DOHH2 (cell line): ENCODE measurements around the gene TMEM202.
"Not testable (repeated sequence)": the region's sequence is repeated elsewhere in the genome, so short reads cannot be mapped to it uniquely, and the experiment has no call there.

Experiments
- H3F3A ChIP-seq: fragments of 200-600 bp; sonication (generic), shearing (Covaris generic); 2 replicates; pipeline ENCODE4 v1.6.0; 2016; ENCODE audit warnings: antibody characterized with exemption, mild to moderate bottlenecking; ENCODE audit not compliant: control insufficient read depth, insufficient read depth
- H3K27ac ChIP-seq: fragments of 200-600 bp; sonication (generic); 2 replicates; pipeline ENCODE4 v1.5.1; 2014; ENCODE audit warnings: low read depth, mild to moderate bottlenecking, low read length, moderate library complexity
- H3K27me3 ChIP-seq: fragments of 200-600 bp; sonication (generic); 2 replicates; pipeline ENCODE4 v1.6.1; 2014; ENCODE audit warnings: mild to moderate bottlenecking, low read length, mixed read lengths; ENCODE audit not compliant: control insufficient read depth
- H3K36me3 ChIP-seq: fragments of 200-600 bp; sonication (generic); 2 replicates; pipeline ENCODE4 v1.6.1; 2014; ENCODE audit warnings: mild to moderate bottlenecking, low read length, moderate library complexity, mixed read lengths; ENCODE audit not compliant: control insufficient read depth
- H3K4me1 ChIP-seq: fragments of 200-600 bp; sonication (generic); 2 replicates; pipeline ENCODE4 v1.6.1; 2014; ENCODE audit warnings: mild to moderate bottlenecking, low read length, mixed read lengths; ENCODE audit not compliant: control insufficient read depth
- H3K4me2 ChIP-seq: fragments of 200-600 bp; sonication (generic); 2 replicates; pipeline ENCODE4 v1.6.0; 2014; ENCODE audit warnings: mild to moderate bottlenecking, low read length, moderate library complexity
- H3K4me3 ChIP-seq: fragments of 200-600 bp; sonication (generic); 2 replicates; pipeline ENCODE4 v1.5.1; 2014; ENCODE audit warnings: mild to moderate bottlenecking, low read length, mixed read lengths
- H3K79me2 ChIP-seq: fragments of 200-600 bp; sonication (generic); 2 replicates; pipeline ENCODE4 v1.6.1; 2014; ENCODE audit warnings: mild to moderate bottlenecking, low read length, mixed read lengths; ENCODE audit not compliant: control insufficient read depth
- H3K9me2 ChIP-seq: fragments of 200-600 bp; sonication (generic); replicated peaks from 2 replicates; pipeline ENCODE4 v1.6.1; 2014; ENCODE audit warnings: mild to moderate bottlenecking, low read length, mixed read lengths; ENCODE audit not compliant: control insufficient read depth
- H3K9me3 ChIP-seq: fragments of 200-600 bp; sonication (generic); 2 replicates; pipeline ENCODE4 v1.6.1; 2014; ENCODE audit warnings: antibody characterized with exemption, low read length, mixed read lengths; ENCODE audit not compliant: control insufficient read depth, insufficient read depth
- H4K20me1 ChIP-seq: fragments of 200-600 bp; sonication (generic); 2 replicates; pipeline ENCODE4 v1.6.0; 2014; ENCODE audit warnings: low read depth, mild to moderate bottlenecking, antibody characterized with exemption, low read length, moderate library complexity; ENCODE audit not compliant: control insufficient read depth, insufficient read depth
- CTCF ChIP-seq: fragments of 200-600 bp; sonication (generic); IDR thresholded peaks from one replicate; pipeline ENCODE4 v1.5.1; 2014; ENCODE audit warnings: antibody characterized with exemption, mild to moderate bottlenecking, low read depth, low read length; ENCODE audit not compliant: poor library complexity, severe bottlenecking
- EZH2phosphoT487 ChIP-seq: fragments of 200-600 bp; sonication (generic); IDR thresholded peaks from 2 replicates; pipeline ENCODE4 v1.6.1; 2017; ENCODE audit warnings: borderline replicate concordance, mild to moderate bottlenecking, antibody characterized with exemption, low read length, moderate library complexity, mixed read lengths

Gene TMEM202

GRCh38 chr15:72415304-72415703, 17.2 kb downstream of the TMEM202 start:
- H3F3A ChIP-seq = no peaks in the 10 kb centered on the region
- H3K4me3 ChIP-seq = no peak overlapping the region
- H3K36me3 ChIP-seq = no peaks in the 10 kb centered on the region
- no peak overlapping the region for H3K27ac ChIP-seq
- H3K79me2 ChIP-seq = no peaks in the 10 kb centered on the region
- no peaks in the 10 kb centered on the region for H3K4me1 ChIP-seq
- no peaks in the 10 kb centered on the region for H3K9me2 ChIP-seq
- no peaks in the 10 kb centered on the region for H3K9me3 ChIP-seq
- no peaks in the 10 kb centered on the region for H3K27me3 ChIP-seq
- no peaks in the 10 kb centered on the region for H4K20me1 ChIP-seq
- TF ChIP-seq CTCF = no peak
- TF ChIP-seq EZH2phosphoT487 = no peak
- H3K4me2 ChIP-seq = no peak overlapping the region

GRCh38 chr15:72419768-72420167, 21.7 kb downstream of the TMEM202 start:
- not testable (repeated sequence) for H3K79me2 ChIP-seq, H3K9me2 ChIP-seq, H3K27ac ChIP-seq, H3K36me3 ChIP-seq, H3K4me3 ChIP-seq, H4K20me1 ChIP-seq, H3K27me3 ChIP-seq, H3K4me2 ChIP-seq, H3K9me3 ChIP-seq, H3K4me1 ChIP-seq, H3F3A ChIP-seq

- Histone ChIP-seq H3K4me2 (no peak overlapping the region), H3K4me1 (peaks cover 3% of the 10 kb centered on the region; the same call in 1 of the 2 replicates), H3K36me3 (no peaks in the 10 kb centered on the region), H4K20me1 (no peaks in the 10 kb centered on the region), H3F3A (no peaks in the 10 kb centered on the region), H3K9me3 (no peaks in the 10 kb centered on the region), H3K27me3 (no peaks in the 10 kb centered on the region), H3K9me2 (no peaks in the 10 kb centered on the region), H3K4me3 (no peak overlapping the region), H3K79me2 (no peaks in the 10 kb centered on the region), H3K27ac (no peak overlapping the region)
- TF ChIP-seq CTCF (no peak), EZH2phosphoT487 (no peak)
Observed at GRCh38 chr15:72420576-72420975, 22.5 kb downstream of the TMEM202 start.

GRCh38 chr15:72421484-72421883, 23.4 kb downstream of the TMEM202 start:
- no peaks in the 10 kb centered on the region for H3K9me2 ChIP-seq
- H3K4me3 ChIP-seq = no peak overlapping the region
- H4K20me1 ChIP-seq = no peaks in the 10 kb centered on the region
- no peak overlapping the region for H3K4me2 ChIP-seq
- no peaks in the 10 kb centered on the region for H3K9me3 ChIP-seq
- no peaks in the 10 kb centered on the region for H3F3A ChIP-seq
- H3K79me2 ChIP-seq = no peaks in the 10 kb centered on the region
- TF ChIP-seq CTCF (no peak), EZH2phosphoT487 (no peak)
- H3K27ac ChIP-seq = no peak overlapping the region
- H3K27me3 ChIP-seq = no peaks in the 10 kb centered on the region
- no peaks in the 10 kb centered on the region for H3K36me3 ChIP-seq
- peaks cover 3% of the 10 kb centered on the region; the same call in 1 of the 2 replicates for H3K4me1 ChIP-seq
